ENCODE results near the gene PRDX4. TPM values are rescaled to one million over a fixed set of nuclear protein-coding genes. Genes with fewer than 3 reads are reported as not detected.
"Not testable (repeated sequence)": the region's sequence is repeated elsewhere in the genome, so short reads cannot be mapped to it uniquely, and the experiment has no call there.

PRDX4 gene
- total and polyA plus RNA-seq, 2 experiments from 2014 or later, result 649 to 841 TPM

- Histone ChIP-seq H3K27me3 (no peaks in the 10 kb centered on the region), H3K4me3 (no peak overlapping the region), H3K4me1 (ENCODE audit: insufficient read depth) (no peaks in the 10 kb centered on the region), H4K20me1 (ENCODE audit: insufficient read depth, poor library complexity, severe bottlenecking) (no peaks in the 10 kb centered on the region), H3K36me3 (replicated peaks; ENCODE audit: insufficient read depth, low read depth) (no peaks in the 10 kb centered on the region), H3K9me3 (ENCODE audit: low read depth) (no peaks in the 10 kb centered on the region), H3K27ac (no peak overlapping the region), H3K4me2 (no peak overlapping the region), H2AFZ (no peak overlapping the region), H3K79me2 (peaks cover 28% of the 10 kb centered on the region), H3K9me2 (replicated peaks; ENCODE audit: insufficient read depth) (no peaks in the 10 kb centered on the region)
- no peak for TF ChIP-seq EZH2phosphoT487 (IDR thresholded peaks at IDR 0.05; ENCODE audit: low read depth, severe bottlenecking, unreplicated experiment)
- no peak for TF ChIP-seq CTCF (IDR thresholded peaks at IDR 0.05; ENCODE audit: poor library complexity)
- no peak for TF ChIP-seq EZH2 (IDR thresholded peaks at IDR 0.05; ENCODE audit: borderline replicate concordance)
- 94% methylated on average over 3 of the region's 3 CpGs for WGBS (ENCODE audit: low lambda C conversion rate, missing lambda C conversion rate)
- DNase-seq (ENCODE audit: low spot score), result no peak
Observed at GRCh38 chrX:23673108-23673507, 5.8 kb downstream of the PRDX4 start.

DNA sequence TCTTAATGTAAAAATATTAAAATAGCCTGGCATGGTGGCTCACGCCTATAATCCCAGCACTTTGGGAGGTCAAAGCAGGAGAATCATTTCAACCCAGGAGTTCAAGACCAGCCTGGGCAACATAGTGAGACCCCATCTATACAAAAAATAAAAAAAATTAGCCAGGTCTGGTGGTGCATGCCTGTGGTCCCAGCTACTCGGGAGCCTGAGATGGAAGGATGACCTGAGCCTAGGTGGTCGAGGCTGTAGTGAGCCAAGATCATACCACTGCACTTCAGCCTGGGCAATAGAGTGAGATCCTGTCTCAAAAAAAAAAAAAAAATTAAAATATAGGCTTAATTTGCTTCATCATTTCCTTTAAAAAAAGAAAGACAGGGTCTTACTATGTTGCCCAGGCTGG, 9.2 kb downstream of the PRDX4 start:
- not testable (repeated sequence) for DNase-seq (ENCODE audit: low spot score); H2AFZ ChIP-seq; H3K79me2 ChIP-seq; H3K36me3 ChIP-seq (replicated peaks; ENCODE audit: insufficient read depth, low read depth); H3K27ac ChIP-seq; H3K4me3 ChIP-seq; H3K27me3 ChIP-seq; H3K4me1 ChIP-seq (ENCODE audit: insufficient read depth); H4K20me1 ChIP-seq (ENCODE audit: insufficient read depth, poor library complexity, severe bottlenecking); H3K4me2 ChIP-seq; H3K9me3 ChIP-seq (ENCODE audit: low read depth); H3K9me2 ChIP-seq (replicated peaks; ENCODE audit: insufficient read depth)
- 90% methylated on average over 3 of the region's 3 CpGs for WGBS (ENCODE audit: low lambda C conversion rate, missing lambda C conversion rate)

DNA sequence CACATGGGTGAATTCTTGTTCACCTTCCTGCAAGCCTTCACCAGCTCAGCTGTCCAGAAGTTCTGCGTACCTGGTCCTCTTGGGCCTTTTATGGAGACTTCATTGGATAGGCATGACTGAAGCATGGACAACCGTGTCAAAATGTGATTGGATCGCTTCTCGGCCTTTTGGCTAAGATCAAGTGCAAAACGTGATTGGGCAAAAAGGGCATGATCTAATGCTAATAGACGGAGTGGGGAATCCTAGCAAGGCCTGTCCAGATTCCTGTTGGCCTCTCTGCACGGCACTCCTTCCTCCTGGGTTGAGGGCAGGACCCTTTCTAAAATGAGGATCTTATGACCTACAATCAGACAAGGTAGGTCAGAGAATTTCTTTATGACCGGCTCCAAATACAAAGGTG, 24.9 kb downstream of the PRDX4 start:
- Histone ChIP-seq H3K4me3 (no peak overlapping the region), H3K27ac (no peak overlapping the region), H4K20me1 (ENCODE audit: insufficient read depth, poor library complexity, severe bottlenecking) (no peaks in the 10 kb centered on the region), H3K79me2 (no peaks in the 10 kb centered on the region), H3K36me3 (replicated peaks; ENCODE audit: insufficient read depth, low read depth) (no peaks in the 10 kb centered on the region), H3K9me3 (ENCODE audit: low read depth) (no peaks in the 10 kb centered on the region), H3K4me1 (ENCODE audit: insufficient read depth) (no peaks in the 10 kb centered on the region), H2AFZ (no peak overlapping the region), H3K9me2 (replicated peaks; ENCODE audit: insufficient read depth) (no peaks in the 10 kb centered on the region), H3K4me2 (no peak overlapping the region), H3K27me3 (no peaks in the 10 kb centered on the region)
- no peak for DNase-seq (ENCODE audit: low spot score)
- no peak for TF ChIP-seq EZH2 (IDR thresholded peaks at IDR 0.05; ENCODE audit: borderline replicate concordance)
- TF ChIP-seq CTCF (IDR thresholded peaks at IDR 0.05; ENCODE audit: poor library complexity), result no peak
- no peak for TF ChIP-seq EZH2phosphoT487 (IDR thresholded peaks at IDR 0.05; ENCODE audit: low read depth, severe bottlenecking, unreplicated experiment)
- WGBS (ENCODE audit: low lambda C conversion rate, missing lambda C conversion rate), result 87% methylated on average over 8 of the region's 8 CpGs

GRCh38 chrX:23694606-23695005, 27.3 kb downstream of the PRDX4 start:
- DNase-seq (ENCODE audit: low spot score), result peak; percentile 82
- Histone ChIP-seq H3K4me1 (ENCODE audit: insufficient read depth) (no peaks in the 10 kb centered on the region), H3K27ac (no peak overlapping the region), H3K36me3 (replicated peaks; ENCODE audit: insufficient read depth, low read depth) (no peaks in the 10 kb centered on the region), H2AFZ (no peak overlapping the region), H3K9me2 (replicated peaks; ENCODE audit: insufficient read depth) (no peaks in the 10 kb centered on the region), H3K4me2 (peak overlapping the region; percentile 68), H3K79me2 (no peaks in the 10 kb centered on the region), H3K9me3 (ENCODE audit: low read depth) (no peaks in the 10 kb centered on the region), H4K20me1 (ENCODE audit: insufficient read depth, poor library complexity, severe bottlenecking) (no peaks in the 10 kb centered on the region), H3K27me3 (no peaks in the 10 kb centered on the region), H3K4me3 (no peak overlapping the region)
- TF ChIP-seq CTCF (IDR thresholded peaks at IDR 0.05; ENCODE audit: poor library complexity) (peak; percentile 81), EZH2 (IDR thresholded peaks at IDR 0.05; ENCODE audit: borderline replicate concordance) (no peak)
- 2% methylated on average over 6 of the region's 8 CpGs for WGBS (ENCODE audit: low lambda C conversion rate, missing lambda C conversion rate)

Measured in hepatocyte (in vitro differentiated cells).